Activated naive CD4-positive, alpha-beta T cell treated with anti-CD3 and anti-CD28 coated beads for 36 hours (primary cell): ENCODE results near the gene ASIC2. TPM values are rescaled to one million over a fixed set of nuclear protein-coding genes. Genes with fewer than 3 reads are reported as not detected.

Experiments
- CTCF ChIA-PET: fragments of 350-600 bp; sonication (Branson Sonifier 250); formaldehyde crosslinking; loops from one replicate; lab custom pipeline; 2021; ENCODE audit warnings: antibody characterized with exemption; lab: Charles Lee
- DNase-seq: peaks from one replicate; pipeline ENCODE4 v3.0.0-alpha.2; 2020
- H3K27ac Mint-ChIP-seq: one replicate; pipeline ENCODE4 v1.8.0; 2021; ENCODE audit warnings: mild to moderate bottlenecking, mixed read lengths
- H3K27me3 Mint-ChIP-seq: one replicate; pipeline ENCODE4 v1.8.0; 2021; ENCODE audit warnings: low read depth, mixed read lengths
- H3K36me3 Mint-ChIP-seq: one replicate; pipeline ENCODE4 v1.8.0; 2021; ENCODE audit warnings: low read depth, mixed read lengths
- H3K4me1 Mint-ChIP-seq: one replicate; pipeline ENCODE4 v1.8.0; 2021; ENCODE audit warnings: low read depth, mixed read lengths
- H3K4me3 Mint-ChIP-seq: one replicate; pipeline ENCODE4 v1.8.0; 2021; ENCODE audit warnings: mild to moderate bottlenecking, moderate library complexity, mixed read lengths
- H3K9me3 Mint-ChIP-seq: one replicate; pipeline ENCODE4 v1.8.0; 2021; ENCODE audit warnings: mixed read lengths
- intact Hi-C: fragments of 100-400 bp; cut with micrococcal nuclease; formaldehyde crosslinking; loops from one replicate; pipeline ENCODE4 v1.15.1; 2023
- total RNA-seq, 2 experiments: library from RNA; stranded (reverse); gene quantifications; one replicate each; pipeline ENCODE4 v1.2.3, GENCODE V29; 2021

The ASIC2 gene
- total RNA-seq, 2 experiments from 2014 or later, result not detected

DNA sequence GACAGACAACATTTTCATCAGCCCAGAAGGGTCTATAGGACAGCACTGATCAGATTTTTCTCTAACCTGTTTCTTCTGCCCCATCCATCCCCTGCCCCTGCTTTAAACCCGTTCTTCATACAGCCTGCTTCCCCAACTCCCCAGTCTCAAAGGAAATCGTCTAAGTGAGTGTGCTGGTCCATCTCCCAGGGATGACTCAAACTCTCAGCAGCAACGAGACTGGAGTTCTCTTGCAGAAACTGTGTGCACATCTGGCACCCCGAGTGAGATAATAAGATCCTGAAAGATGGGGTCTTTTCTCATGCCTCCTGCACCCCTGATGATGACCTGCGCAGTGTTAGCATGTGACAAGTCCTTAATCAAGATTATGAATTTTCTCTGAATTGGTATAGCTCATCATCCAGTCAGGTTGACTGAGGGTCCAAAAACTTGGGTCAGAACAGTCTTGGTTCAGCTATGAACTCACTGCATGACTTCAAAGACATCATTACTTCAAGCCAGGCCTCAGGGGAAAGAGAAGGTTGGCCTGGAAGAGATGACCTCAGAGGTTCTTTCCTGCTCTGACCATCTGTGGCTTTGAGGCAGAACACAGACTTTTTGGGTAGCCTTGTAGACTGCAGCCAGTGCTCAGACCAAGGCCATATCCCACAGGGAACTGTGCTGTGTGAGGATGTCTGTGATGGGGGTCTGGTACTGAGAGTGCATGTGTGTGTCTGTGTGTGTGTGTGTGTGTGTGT is 183.6 kb downstream of the ASIC2 start:
- CTCF ChIA-PET, result no interaction called here
- intact Hi-C loops, result no loop called here
- Mint-ChIP-seq H3K9me3 (no peaks in the 10 kb centered on the region), H3K4me1 (no peaks in the 10 kb centered on the region), H3K4me3 (no peak overlapping the region), H3K27me3 (peaks cover 6% of the 10 kb centered on the region), H3K27ac (no peak overlapping the region), H3K36me3 (no peaks in the 10 kb centered on the region)
- DNase-seq, result no peak

DNA sequence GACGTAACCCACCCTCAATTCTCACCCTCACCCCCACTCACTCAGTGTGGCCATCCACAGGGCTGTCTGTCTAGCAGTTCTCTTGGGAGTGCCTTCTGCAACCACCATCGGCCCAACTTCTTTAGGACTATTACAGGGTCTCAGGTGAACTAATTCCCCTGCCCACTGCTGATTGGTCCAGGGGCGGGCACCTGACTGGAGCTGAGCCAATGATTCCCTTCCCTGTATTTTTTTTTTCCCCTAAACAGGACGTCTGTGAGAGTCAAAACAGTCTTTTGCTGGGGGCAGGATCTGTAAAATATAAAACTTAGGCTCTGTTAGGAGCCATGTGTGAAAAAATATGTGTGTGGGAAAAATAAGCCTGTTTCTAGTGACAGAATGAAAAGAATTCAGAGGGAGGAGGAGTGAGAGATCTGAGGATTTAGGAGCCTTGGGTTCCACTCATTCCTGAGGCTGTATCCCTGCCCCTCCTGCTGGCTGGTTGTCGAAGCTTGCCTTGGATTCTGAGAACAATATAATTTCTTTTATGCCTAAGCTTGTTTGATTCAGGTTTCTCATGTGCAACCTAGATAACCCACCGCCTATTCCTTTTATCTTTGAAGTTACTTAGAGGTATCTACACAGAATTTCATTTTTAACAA is 186.4 kb downstream of the ASIC2 start:
- no peak overlapping the region for H3K27ac Mint-ChIP-seq
- intact Hi-C loops, result no loop called here
- H3K4me3 Mint-ChIP-seq, result no peak overlapping the region
- no peaks in the 10 kb centered on the region for H3K9me3 Mint-ChIP-seq
- no peak for DNase-seq
- H3K36me3 Mint-ChIP-seq, result no peaks in the 10 kb centered on the region
- CTCF ChIA-PET, result interaction anchor here (0.7 kb wide), 1 partner anchor 15 kb away, joined by 3 read pairs; no protein-coding TSS in a partner anchor
- no peaks in the 10 kb centered on the region for H3K4me1 Mint-ChIP-seq
- H3K27me3 Mint-ChIP-seq, result no peaks in the 10 kb centered on the region

- no peaks in the 10 kb centered on the region for H3K27me3 Mint-ChIP-seq
- no peaks in the 10 kb centered on the region for H3K9me3 Mint-ChIP-seq
- no peak for DNase-seq
- H3K4me1 Mint-ChIP-seq, result no peaks in the 10 kb centered on the region
- no peak overlapping the region for H3K27ac Mint-ChIP-seq
- H3K36me3 Mint-ChIP-seq, result no peaks in the 10 kb centered on the region
- no peak overlapping the region for H3K4me3 Mint-ChIP-seq
- intact Hi-C loops, result no loop called here
- CTCF ChIA-PET, result no interaction called here
Measured at GRCh38 chr17:33105911-33106310, 187.2 kb downstream of the ASIC2 start.

- no peaks in the 10 kb centered on the region for H3K36me3 Mint-ChIP-seq
- no peak for DNase-seq
Measured at GRCh38 chr17:33099906-33100305, 193.2 kb downstream of the ASIC2 start.

GRCh38 chr17:33099252-33099651 is 193.8 kb downstream of the ASIC2 start:
- H3K27me3 Mint-ChIP-seq, result no peaks in the 10 kb centered on the region
- CTCF ChIA-PET, result no interaction called here
- H3K4me3 Mint-ChIP-seq, result no peak overlapping the region
- H3K27ac Mint-ChIP-seq, result no peak overlapping the region
- no peaks in the 10 kb centered on the region for H3K36me3 Mint-ChIP-seq
- intact Hi-C loops, result no loop called here
- H3K9me3 Mint-ChIP-seq, result no peaks in the 10 kb centered on the region
- DNase-seq, result no peak
- H3K4me1 Mint-ChIP-seq, result no peaks in the 10 kb centered on the region

More at GRCh38 chr17:33099906-33100305, 193.2 kb downstream of the ASIC2 start:
- intact Hi-C loops, result no loop called here
- Mint-ChIP-seq H3K4me1 (no peaks in the 10 kb centered on the region), H3K27me3 (no peaks in the 10 kb centered on the region), H3K4me3 (no peak overlapping the region), H3K9me3 (no peaks in the 10 kb centered on the region), H3K27ac (no peak overlapping the region)
- CTCF ChIA-PET, result no interaction called here

DNA sequence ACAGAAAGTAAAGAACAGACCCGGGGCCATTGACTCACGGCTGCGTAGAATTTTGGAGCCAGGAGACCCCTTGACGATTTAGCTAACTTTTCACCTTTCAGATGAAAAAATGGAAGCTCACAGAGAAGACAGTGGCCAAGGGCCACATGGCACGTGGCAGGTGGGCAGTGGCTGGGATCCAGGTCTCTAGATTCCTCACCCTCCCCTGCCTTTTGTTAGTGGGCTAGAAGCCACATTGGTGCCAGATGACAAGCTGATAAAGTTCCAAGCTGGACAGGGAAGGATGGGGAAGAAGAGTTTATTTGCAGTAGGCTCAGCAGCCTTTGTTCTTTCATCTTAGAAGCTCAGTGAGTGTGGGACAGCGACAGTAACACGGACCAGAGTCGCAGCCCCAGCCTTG is 195.7 kb downstream of the ASIC2 start:
- no peak for DNase-seq
- no peaks in the 10 kb centered on the region for H3K36me3 Mint-ChIP-seq
- H3K4me1 Mint-ChIP-seq, result no peaks in the 10 kb centered on the region
- intact Hi-C loops, result no loop called here
- H3K9me3 Mint-ChIP-seq, result no peaks in the 10 kb centered on the region
- no peaks in the 10 kb centered on the region for H3K27me3 Mint-ChIP-seq
- CTCF ChIA-PET, result no interaction called here
- no peak overlapping the region for H3K27ac Mint-ChIP-seq
- no peak overlapping the region for H3K4me3 Mint-ChIP-seq

GRCh38 chr17:33096161-33096560 is 196.9 kb downstream of the ASIC2 start:
- Mint-ChIP-seq H3K9me3 (no peaks in the 10 kb centered on the region), H3K4me3 (no peak overlapping the region), H3K27me3 (no peaks in the 10 kb centered on the region), H3K4me1 (no peaks in the 10 kb centered on the region), H3K36me3 (no peaks in the 10 kb centered on the region), H3K27ac (no peak overlapping the region)
- CTCF ChIA-PET, result no interaction called here
- intact Hi-C loops, result no loop called here
- DNase-seq, result no peak

DNA sequence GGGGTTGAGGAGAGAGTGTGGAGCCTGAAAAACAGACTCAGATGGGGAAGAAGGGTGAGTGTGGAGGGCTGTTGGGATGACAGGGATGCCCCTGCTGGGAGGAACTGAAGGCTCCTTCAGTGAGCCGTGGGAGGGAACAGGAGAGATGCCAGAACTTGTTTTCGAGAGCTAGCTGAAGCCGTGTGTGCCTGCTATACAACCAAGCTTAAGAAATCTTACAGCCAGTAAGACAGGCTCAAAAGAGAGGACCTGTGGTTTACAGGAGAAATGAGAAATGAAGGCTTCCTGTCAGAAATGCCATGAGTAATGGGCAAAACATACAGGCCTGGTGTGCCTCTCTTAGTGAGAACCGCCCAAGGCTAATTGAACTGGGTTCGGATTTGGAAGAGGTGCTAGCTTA is 201.8 kb downstream of the ASIC2 start:
- intact Hi-C loops, result no loop called here
- Mint-ChIP-seq H3K4me3 (no peak overlapping the region), H3K4me1 (no peaks in the 10 kb centered on the region), H3K9me3 (no peaks in the 10 kb centered on the region), H3K36me3 (no peaks in the 10 kb centered on the region), H3K27ac (no peak overlapping the region), H3K27me3 (peaks cover 17% of the 10 kb centered on the region)
- no peak for DNase-seq
- CTCF ChIA-PET, result no interaction called here

GRCh38 chr17:33090806-33091205 is 202.3 kb downstream of the ASIC2 start:
- Mint-ChIP-seq H3K36me3 (no peaks in the 10 kb centered on the region), H3K4me3 (no peak overlapping the region), H3K27me3 (peaks cover 17% of the 10 kb centered on the region), H3K9me3 (no peaks in the 10 kb centered on the region), H3K27ac (no peak overlapping the region), H3K4me1 (no peaks in the 10 kb centered on the region)
- CTCF ChIA-PET, result no interaction called here
- DNase-seq, result no peak
- intact Hi-C loops, result no loop called here

DNA sequence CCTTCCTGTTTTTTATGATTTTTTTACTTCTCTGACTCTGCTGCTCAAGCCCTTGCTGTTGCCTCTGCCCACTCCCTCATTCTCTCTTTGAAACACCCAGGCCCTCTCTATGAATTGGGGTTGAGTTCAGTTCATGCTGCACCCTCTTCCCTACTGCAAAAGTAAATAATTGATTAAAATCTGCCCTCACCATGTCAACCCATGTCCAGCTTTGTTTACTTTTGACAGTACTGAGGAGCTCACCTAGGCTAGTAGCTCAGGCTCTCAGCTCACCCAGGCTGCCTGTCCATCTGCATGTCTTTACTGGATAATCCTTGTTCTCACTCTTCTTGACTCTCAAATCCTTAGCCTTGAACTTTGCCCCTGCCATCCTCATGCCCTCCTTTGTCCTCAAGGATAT is 206.2 kb downstream of the ASIC2 start:
- Mint-ChIP-seq H3K27ac (no peak overlapping the region), H3K27me3 (peaks cover 21% of the 10 kb centered on the region), H3K9me3 (no peaks in the 10 kb centered on the region), H3K4me1 (no peaks in the 10 kb centered on the region), H3K36me3 (no peaks in the 10 kb centered on the region), H3K4me3 (no peak overlapping the region)
- CTCF ChIA-PET, result no interaction called here
- no peak for DNase-seq
- intact Hi-C loops, result no loop called here

- Mint-ChIP-seq H3K4me1 (no peaks in the 10 kb centered on the region), H3K4me3 (no peak overlapping the region), H3K27me3 (peaks cover 22% of the 10 kb centered on the region)
Measured at GRCh38 chr17:33086041-33086440, 207.1 kb downstream of the ASIC2 start.

DNA sequence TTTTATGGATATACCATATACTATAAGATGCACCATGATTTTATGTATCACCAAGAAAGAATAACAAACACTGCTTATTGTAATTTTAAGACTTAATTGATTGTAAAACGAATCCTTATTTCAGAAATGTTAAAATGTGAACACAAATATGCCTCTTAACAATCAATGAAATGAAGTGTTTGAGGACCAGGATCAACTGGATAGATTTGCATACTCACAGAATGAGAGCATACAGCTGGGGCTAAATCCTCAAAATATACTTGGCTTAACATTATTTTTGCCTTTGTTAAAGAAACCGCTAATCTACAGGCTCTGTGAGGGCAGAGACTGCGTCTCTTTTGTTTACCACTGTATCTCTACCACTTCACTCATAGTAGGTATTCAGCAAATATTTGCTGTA is 207.8 kb downstream of the ASIC2 start:
- Mint-ChIP-seq H3K9me3 (no peaks in the 10 kb centered on the region), H3K27ac (no peak overlapping the region), H3K36me3 (no peaks in the 10 kb centered on the region), H3K4me3 (no peak overlapping the region), H3K27me3 (peaks cover 21% of the 10 kb centered on the region), H3K4me1 (no peaks in the 10 kb centered on the region)
- CTCF ChIA-PET, result no interaction called here
- intact Hi-C loops, result no loop called here
- DNase-seq, result no peak

More at GRCh38 chr17:33086041-33086440, 207.1 kb downstream of the ASIC2 start:
- no peak for DNase-seq
- CTCF ChIA-PET, result no interaction called here
- intact Hi-C loops, result no loop called here
- no peak overlapping the region for H3K27ac Mint-ChIP-seq
- no peaks in the 10 kb centered on the region for H3K9me3 Mint-ChIP-seq
- H3K36me3 Mint-ChIP-seq, result no peaks in the 10 kb centered on the region

- no peak overlapping the region for H3K4me3 Mint-ChIP-seq
- H3K4me1 Mint-ChIP-seq, result no peaks in the 10 kb centered on the region
- no peaks in the 10 kb centered on the region for H3K9me3 Mint-ChIP-seq
- DNase-seq, result no peak
- CTCF ChIA-PET, result no interaction called here
- H3K36me3 Mint-ChIP-seq, result no peaks in the 10 kb centered on the region
- no peak overlapping the region for H3K27ac Mint-ChIP-seq
- intact Hi-C loops, result no loop called here
- peaks cover 20% of the 10 kb centered on the region for H3K27me3 Mint-ChIP-seq
Measured at GRCh38 chr17:33084755-33085154, 208.3 kb downstream of the ASIC2 start.
